Body of pancreas (tissue), 4 donors: ENCODE results near the gene ADAMTS1. TPM values are rescaled to one million over a fixed set of nuclear protein-coding genes. Genes with fewer than 3 reads are reported as not detected.

Source experiments
- ATAC-seq: fragments of 150-250 bp; one replicate; pipeline ENCODE4 v1.9.1; 2016
- DNase-seq, 4 donors: peaks; one replicate each; pipeline ENCODE4 v3.0.0-alpha.2; 2019
- H3K27ac ChIP-seq, 4 donors: fragments of 200-600 bp; sonication (generic); 1 replicate in 3 of 4; 2 replicates in 1 of 4; pipeline versions ENCODE4 v1.5.1 to v1.6.1; 2016 to 2019; ENCODE audit warnings: mild to moderate bottlenecking in 1 of 4, mixed read lengths in 1 of 4, moderate library complexity in 1 of 4
- H3K27me3 ChIP-seq, 2 donors: fragments of 200-600 bp; sonication (generic); one replicate each; pipeline ENCODE4 v1.6.0; 2016; ENCODE audit warnings: mild to moderate bottlenecking in 1 of 2
- H3K36me3 ChIP-seq, 2 donors: fragments of 200-600 bp; sonication (generic); replicated peaks in 1 of 2; 2 replicates each; pipeline ENCODE4 v1.5.1; 2016; ENCODE audit warnings: low read depth in 2 of 2; ENCODE audit not compliant: insufficient read depth in 1 of 2
- H3K4me1 ChIP-seq: fragments of 200-600 bp; sonication (generic); one replicate; pipeline ENCODE4 v1.6.0; 2016
- H3K4me3 ChIP-seq, 2 donors: fragments of 200-600 bp; sonication (generic); 1 replicate in 1 of 2; 2 replicates in 1 of 2; pipeline ENCODE4 v1.5.1; 2016 to 2019
- H3K9me3 ChIP-seq, 3 donors: fragments of 200-600 bp; sonication (generic); 1 replicate in 2 of 3; 2 replicates in 1 of 3; pipeline ENCODE4 v1.5.1; 2016
- POLR2A ChIP-seq, 3 donors: fragments of 450-650 bp; IDR thresholded peaks; one replicate each; pipeline ENCODE4 v1.6.1; 2016; ENCODE audit warnings: antibody characterized with exemption in 3 of 3, mild to moderate bottlenecking in 2 of 3
- WGBS, 2 donors: methylation state at CpG; one replicate each; pipeline ENCODE4 v1.1.5; 2017; 5-methylcytosine and 5-hydroxymethylcytosine counted together
- intact Hi-C: fragments of 100-400 bp; cut with DNase I; formaldehyde crosslinking; loops from one replicate; pipeline ENCODE4 v1.15.1; 2023
- total RNA-seq, 2 donors: library from RNA; depleted of rRNA; stranded (reverse); fragments of >200 nt; gene quantifications; one replicate each; pipeline ENCODE4 v1.1.0, GENCODE V29; 2016
- TF ChIP-seq, protein P1 (sequence below), 7 experiments: fragments of 450-650 bp in 4 of 7; fragments of 200-600 bp in 3 of 7; sonication (generic) in 3 of 7; IDR thresholded peaks; one replicate each; pipeline ENCODE4 v1.5.1; 2016 to 2019; ENCODE audit warnings: antibody characterized with exemption in 7 of 7

The ADAMTS1 gene
- total RNA-seq, 2 donors from 2014 or later, result 47.0 to 104 TPM

DNA sequence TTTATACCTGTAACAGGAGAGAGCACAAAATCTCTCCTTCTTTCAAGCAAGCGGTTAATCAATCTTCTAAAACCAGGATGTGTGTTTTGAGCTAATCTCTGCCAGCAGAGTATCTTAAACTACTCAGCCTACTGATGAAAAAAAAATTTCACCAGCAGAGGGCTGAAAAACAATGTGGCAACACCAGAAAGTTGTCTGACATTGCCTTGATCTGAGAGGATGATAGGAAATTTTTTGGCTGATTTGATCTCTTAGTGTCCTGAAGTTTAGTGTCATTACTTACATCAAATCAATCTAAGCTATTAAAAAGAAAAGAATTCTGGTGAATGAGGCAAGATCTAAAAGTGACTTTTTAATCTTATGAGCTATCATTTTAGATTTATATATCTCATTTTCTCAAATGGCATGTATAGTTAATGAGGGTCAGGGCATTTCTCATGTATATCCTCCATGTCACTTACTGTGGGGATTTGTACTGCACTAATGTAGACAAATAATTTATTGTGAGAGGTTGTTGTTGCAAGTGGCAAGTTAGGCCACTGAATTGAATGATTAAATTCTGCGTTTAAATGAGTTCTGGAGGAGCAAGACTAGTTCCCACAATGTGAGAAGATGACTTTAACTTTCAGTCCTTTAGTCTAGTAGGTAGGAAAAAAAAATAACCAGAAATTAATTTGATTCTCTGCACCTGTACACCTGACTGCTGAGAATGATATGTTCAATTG, 10.9 kb downstream of the ADAMTS1 start:
- H3K4me3 ChIP-seq, result no peak overlapping the region
- ATAC-seq (peak; percentile 33), DNase-seq (no peak)
- intact Hi-C loops, result no loop called here
- no peak overlapping the region for H3K27ac ChIP-seq
- peaks cover 0 to 3% of the 10 kb centered on the region in 2 donors for H3K36me3 ChIP-seq
- no peaks in the 10 kb centered on the region for H3K4me1 ChIP-seq
- H3K9me3 ChIP-seq, result no peaks in the 10 kb centered on the region
- 75 to 82% methylated on average over 2 of the region's 2 CpGs for WGBS, 2 donors
- no peaks in the 10 kb centered on the region for H3K27me3 ChIP-seq
- TF ChIP-seq, protein P1, sequence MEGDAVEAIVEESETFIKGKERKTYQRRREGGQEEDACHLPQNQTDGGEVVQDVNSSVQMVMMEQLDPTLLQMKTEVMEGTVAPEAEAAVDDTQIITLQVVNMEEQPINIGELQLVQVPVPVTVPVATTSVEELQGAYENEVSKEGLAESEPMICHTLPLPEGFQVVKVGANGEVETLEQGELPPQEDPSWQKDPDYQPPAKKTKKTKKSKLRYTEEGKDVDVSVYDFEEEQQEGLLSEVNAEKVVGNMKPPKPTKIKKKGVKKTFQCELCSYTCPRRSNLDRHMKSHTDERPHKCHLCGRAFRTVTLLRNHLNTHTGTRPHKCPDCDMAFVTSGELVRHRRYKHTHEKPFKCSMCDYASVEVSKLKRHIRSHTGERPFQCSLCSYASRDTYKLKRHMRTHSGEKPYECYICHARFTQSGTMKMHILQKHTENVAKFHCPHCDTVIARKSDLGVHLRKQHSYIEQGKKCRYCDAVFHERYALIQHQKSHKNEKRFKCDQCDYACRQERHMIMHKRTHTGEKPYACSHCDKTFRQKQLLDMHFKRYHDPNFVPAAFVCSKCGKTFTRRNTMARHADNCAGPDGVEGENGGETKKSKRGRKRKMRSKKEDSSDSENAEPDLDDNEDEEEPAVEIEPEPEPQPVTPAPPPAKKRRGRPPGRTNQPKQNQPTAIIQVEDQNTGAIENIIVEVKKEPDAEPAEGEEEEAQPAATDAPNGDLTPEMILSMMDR (IDR thresholded peaks at IDR 0.05), result peak in 2 of 7 experiments; percentile 9 to 20
- no peak for TF ChIP-seq POLR2A (IDR thresholded peaks at IDR 0.05)

DNA sequence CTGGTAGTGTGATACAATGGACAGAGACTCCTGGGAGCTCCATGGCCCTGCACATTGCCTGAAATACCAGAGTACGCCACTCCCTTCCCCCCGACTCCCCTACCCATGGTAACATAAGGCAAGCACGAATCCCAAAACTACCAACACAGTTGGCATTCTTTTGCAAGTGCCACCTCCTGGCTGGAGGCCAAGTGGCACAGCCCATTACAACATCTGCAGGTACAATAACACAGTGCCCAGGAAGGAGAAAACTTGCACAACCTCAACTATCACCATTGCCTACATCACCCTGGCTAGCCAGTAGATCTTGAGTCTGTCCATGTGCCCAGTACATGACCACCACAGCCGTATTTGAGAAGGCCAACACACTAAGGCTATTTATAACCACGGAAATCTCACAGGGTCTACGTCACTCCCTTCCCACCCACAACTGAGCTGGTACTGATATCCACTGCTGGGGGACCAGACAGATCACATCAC, 11.7 kb downstream of the ADAMTS1 start:
- peaks cover 0 to 2% of the 10 kb centered on the region in 2 donors for H3K36me3 ChIP-seq
- WGBS, 2 donors, result 73 to 74% methylated on average over 6 of the region's 6 CpGs
- no peaks in the 10 kb centered on the region for H3K4me1 ChIP-seq
- no peaks in the 10 kb centered on the region for H3K27me3 ChIP-seq
- intact Hi-C loops, result no loop called here
- no peak overlapping the region for H3K27ac ChIP-seq
- H3K9me3 ChIP-seq, result no peaks in the 10 kb centered on the region
- TF ChIP-seq, protein P1 (IDR thresholded peaks at IDR 0.05), result no peak
- no peak for TF ChIP-seq POLR2A (IDR thresholded peaks at IDR 0.05)
- no peak for DNase-seq
- H3K4me3 ChIP-seq, result no peak overlapping the region
- ATAC-seq, result no peak

DNA sequence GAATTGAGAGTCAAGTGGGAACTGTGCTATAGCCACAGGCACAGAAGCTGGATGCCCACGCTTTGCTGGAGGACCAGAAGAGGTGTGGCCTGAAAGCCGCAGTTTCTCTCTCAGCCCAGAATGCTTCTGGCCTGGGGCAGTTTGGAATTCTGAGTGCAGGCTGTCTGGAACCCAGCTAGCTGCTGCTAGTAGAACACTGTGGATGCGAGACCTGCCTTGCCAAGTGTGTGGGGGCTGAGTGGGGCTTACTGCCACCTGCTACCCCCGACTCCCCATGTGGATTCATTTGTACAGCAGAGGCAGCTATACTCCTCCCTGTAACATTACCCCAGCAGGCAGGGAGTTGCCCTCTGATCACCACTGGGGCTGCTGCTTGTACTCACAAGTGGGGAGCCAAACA, 12.2 kb downstream of the ADAMTS1 start:
- intact Hi-C loops, result no loop called here
- H3K4me1 ChIP-seq, result no peaks in the 10 kb centered on the region
- no peak overlapping the region for H3K27ac ChIP-seq
- no peaks in the 10 kb centered on the region for H3K9me3 ChIP-seq
- WGBS, 2 donors, result 89 to 90% methylated on average over 3 to 4 of the region's 4 CpGs
- H3K4me3 ChIP-seq, result no peak overlapping the region
- no peaks in the 10 kb centered on the region for H3K27me3 ChIP-seq
- TF ChIP-seq POLR2A (IDR thresholded peaks at IDR 0.05), result no peak
- TF ChIP-seq, protein P1 (IDR thresholded peaks at IDR 0.05), result no peak
- no peak for ATAC-seq
- no peak for DNase-seq
- H3K36me3 ChIP-seq, result peaks cover 0 to 2% of the 10 kb centered on the region in 2 donors

DNA sequence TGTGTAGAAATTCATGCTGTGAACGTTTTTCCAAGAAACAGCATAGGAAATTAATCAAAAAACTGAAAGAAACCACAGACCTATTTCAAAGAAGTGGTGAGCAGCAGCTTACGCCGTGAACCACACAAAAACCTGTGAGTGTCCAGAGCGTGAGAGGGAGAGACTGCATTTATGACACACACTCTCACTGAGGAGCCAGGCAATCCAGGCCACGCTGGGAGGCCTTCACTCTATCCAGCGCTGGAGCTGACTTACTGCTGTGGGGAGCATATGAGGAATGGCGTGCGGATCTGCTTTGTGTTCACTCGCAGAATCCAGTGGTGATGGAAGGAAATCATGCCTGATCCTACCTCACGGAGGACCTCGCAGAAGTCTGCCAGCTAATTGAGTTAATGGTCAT, 12.7 kb downstream of the ADAMTS1 start:
- TF ChIP-seq POLR2A (IDR thresholded peaks at IDR 0.05), result no peak
- TF ChIP-seq, protein P1 (IDR thresholded peaks at IDR 0.05), result no peak
- ATAC-seq, result no peak
- no peaks in the 10 kb centered on the region for H3K27me3 ChIP-seq
- H3K4me3 ChIP-seq, result no peak overlapping the region
- intact Hi-C loops, result no loop called here
- H3K9me3 ChIP-seq, result no peaks in the 10 kb centered on the region
- DNase-seq, result no peak
- H3K27ac ChIP-seq, result no peak overlapping the region
- H3K36me3 ChIP-seq, result peaks cover 0 to 2% of the 10 kb centered on the region in 2 donors
- 82 to 87% methylated on average over 11 of the region's 11 CpGs for whole genome bisulfite sequencing, 2 donors
- H3K4me1 ChIP-seq, result no peaks in the 10 kb centered on the region

DNA sequence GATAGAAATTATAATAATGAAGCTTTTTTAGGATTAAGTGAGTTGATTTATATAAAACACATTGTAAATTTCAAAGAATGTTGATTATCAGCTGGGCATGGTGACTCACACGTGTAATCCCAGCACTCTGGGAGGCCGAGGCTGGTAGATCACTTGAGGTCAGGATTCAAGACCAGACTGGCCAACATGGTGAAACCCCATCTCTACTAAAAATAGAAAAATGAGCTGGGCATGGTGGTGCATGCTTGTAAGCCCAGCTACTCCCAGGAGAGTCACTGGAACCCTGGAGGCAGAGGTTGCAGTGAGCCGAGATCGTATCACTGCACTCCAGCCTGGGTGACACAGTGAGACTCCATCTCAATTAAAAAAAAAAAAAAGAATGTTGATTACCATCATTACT, 18.4 kb downstream of the ADAMTS1 start:
- 81 to 94% methylated on average over 4 of the region's 4 CpGs for WGBS, 2 donors
- no peaks in the 10 kb centered on the region for H3K36me3 ChIP-seq
- no peak for DNase-seq
- H3K27me3 ChIP-seq, result no peaks in the 10 kb centered on the region
- no peaks in the 10 kb centered on the region for H3K4me1 ChIP-seq
- no peak for TF ChIP-seq POLR2A (IDR thresholded peaks at IDR 0.05)
- TF ChIP-seq, protein P1 (IDR thresholded peaks at IDR 0.05), result no peak
- H3K27ac ChIP-seq, result no peak overlapping the region
- H3K9me3 ChIP-seq, result no peaks in the 10 kb centered on the region
- H3K4me3 ChIP-seq, result no peak overlapping the region
- intact Hi-C loops, result no loop called here
- no peak for ATAC-seq
